ENCODE data around the gene SFT2D3. TPM values are rescaled to one million over a fixed set of nuclear protein-coding genes. Genes with fewer than 3 reads are reported as not detected.

The SFT2D3 gene
- total and polyA plus RNA-seq, 2 of the 13 experiments (the other 11 are each of a cell fraction or from before 2014, with no cell fraction given): 8.3 to 9.4 TPM

- Histone ChIP-seq H3K4me3 (replicated peaks in 1 of 3; ENCODE audit: insufficient read depth in 1 of 3, low read depth in 2 of 3, low read length in 3 of 3) (no peak overlapping the region; a peak in 1 of 6 replicates), H3K79me2 (ENCODE audit: insufficient read depth, low read length) (no peaks in the 10 kb centered on the region), H2AFZ (ENCODE audit: low read length) (no peak overlapping the region), H3K9me3 (ENCODE audit: low read length) (no peaks in the 10 kb centered on the region), H3K27ac (ENCODE audit: extremely low read length, insufficient read depth, low read length) (no peak overlapping the region), H3K9ac (ENCODE audit: insufficient read depth, low read depth, low read length) (no peak overlapping the region), H3K4me2 (ENCODE audit: low read depth, low read length) (peak overlapping the region; percentile 4; the same call in 1 of the 2 replicates), H4K20me1 (ENCODE audit: insufficient read depth, low read length) (no peaks in the 10 kb centered on the region), H3K27me3 (ENCODE audit: control insufficient read depth in 1 of 2, insufficient read depth in 2 of 2, low read length in 2 of 2) (peaks cover 2 to 58% of the 10 kb centered on the region in 2 experiments; a peak in 4 of 5 replicates), H3K36me3 (replicated peaks in 1 of 2; ENCODE audit: control insufficient read depth in 1 of 2, insufficient read depth in 2 of 2, low read length in 2 of 2) (no peaks in the 10 kb centered on the region), H3K4me1 (ENCODE audit: insufficient read depth, low read length) (peaks cover 14% of the 10 kb centered on the region)
- in situ Hi-C loops (cut with HindIII; ENCODE audit: extremely low pct_ligation_motif_present, low pct_unique_long_range_greater_than_20kb): no loop called here
- ChIA-PET CTCF (ENCODE audit: low intra/inter-chr PET ratio, low total read pairs) (no interaction called here), POLR2A (no interaction called here)
- no TSS peak for BruUV-seq (replicated peaks)
- peak; percentile 45 for ATAC-seq
- no peak for FAIRE-seq
- DNase-seq (ENCODE audit: low spot score): no peak
- no peak for TF ChIP-seq ETS1 (CRISPR knock-in tag; IDR thresholded peaks at IDR 0.05)
- TF ChIP-seq CEBPG (CRISPR knock-in tag; IDR thresholded peaks at IDR 0.05): no peak
- TF ChIP-seq NR2F1 (CRISPR knock-in tag; IDR thresholded peaks at IDR 0.05): 0 out of 4 replicates have a peak, but pooled peaks of 1 of the 2 experiments have one; percentile 29
- no peak for TF ChIP-seq ZNF678 (CRISPR knock-in tag; IDR thresholded peaks at IDR 0.05)
- 0 out of 2 replicates have a peak, but pooled peaks have one; percentile 14 for TF ChIP-seq ZNF687 (CRISPR knock-in tag; IDR thresholded peaks at IDR 0.05)
- no peak for TF ChIP-seq TEAD2 (CRISPR knock-in tag; IDR thresholded peaks at IDR 0.05)
- TF ChIP-seq ZSCAN9 (CRISPR knock-in tag; IDR thresholded peaks at IDR 0.05; ENCODE audit: borderline replicate concordance): no peak
- intact Hi-C loops (cut with micrococcal nuclease; ENCODE audit: unreplicated experiment): no loop called here
- whole genome bisulfite sequencing (ENCODE audit: low lambda C conversion rate): 30% methylated on average over 9 of the region's 14 CpGs
These were observed 40.1 kb upstream of the SFT2D3 start for GRCh38 chr2:127661072-127661649.

Measured in HepG2 (cell line).